SK-N-SH (cell line): ENCODE results near the gene TENT4A. TPM values are rescaled to one million over a fixed set of nuclear protein-coding genes. Genes with fewer than 3 reads are reported as not detected.

Experiments
- CTCF ChIA-PET: fragments of 300-600, 350-600 bp; formaldehyde crosslinking; extraction: SDS; loops from one replicate; lab custom pipeline; 2021; lab: Yijun Ruan, JAX
- POLR2A ChIA-PET: fragments of 350-600 bp; sonication (Branson Sonifier 250); formaldehyde crosslinking; extraction: SDS; loops from one replicate; lab custom pipeline; 2020; ENCODE audit warnings: antibody characterized with exemption, inconsistent platforms; lab: Yijun Ruan, JAX
- DNase-seq: peaks from one replicate; pipeline ENCODE4 v3.0.0; 2012
- H2AFZ ChIP-seq: fragments of 200-600 bp; sonication (generic); 2 replicates; pipeline ENCODE4 v1.8.1; 2016; ENCODE audit warnings: antibody characterized with exemption, mild to moderate bottlenecking, low read depth
- H3F3A ChIP-seq: fragments of 200-600 bp; sonication (generic); replicated peaks from 2 replicates; pipeline ENCODE3; 2016; ENCODE audit warnings: antibody characterized with exemption, mild to moderate bottlenecking; ENCODE audit not compliant: insufficient read depth
- H3K27ac ChIP-seq, 2 experiments: fragments of 200-500 bp in 1 of 2; fragments of 200-600 bp in 1 of 2; sonication (Bioruptor generic) in 1 of 2; sonication (generic), shearing (Covaris generic) in 1 of 2; 2 replicates each; pipeline versions ENCODE4 v1.5.1 to v1.6.1; 2014 to 2016; ENCODE audit warnings: low read depth in 2 of 2, inconsistent platforms in 1 of 2, low read length in 1 of 2, mild to moderate bottlenecking in 1 of 2, mixed read lengths in 1 of 2
- H3K27me3 ChIP-seq: fragments of 200-600 bp; sonication (generic), shearing (Covaris generic); 2 replicates; pipeline ENCODE4 v1.6.1; 2016; ENCODE audit warnings: mixed run types; ENCODE audit not compliant: insufficient read depth
- H3K36me3 ChIP-seq, 2 experiments: fragments of 200-500 bp in 1 of 2; fragments of 200-600 bp in 1 of 2; sonication (Bioruptor generic) in 1 of 2; sonication (generic) in 1 of 2; replicated peaks in 1 of 2; 2 replicates each; pipeline versions ENCODE3 to v1.5.1; 2014 to 2016; ENCODE audit warnings: low read length in 1 of 2, mild to moderate bottlenecking in 1 of 2; ENCODE audit not compliant: insufficient read depth in 2 of 2, control insufficient read depth in 1 of 2
- H3K4me1 ChIP-seq, 2 experiments: fragments of 200-500 bp in 1 of 2; fragments of 200-600 bp in 1 of 2; sonication (Bioruptor generic) in 1 of 2; sonication (generic), shearing (Covaris generic) in 1 of 2; 2 replicates each; pipeline versions ENCODE4 v1.5.1 to v1.6.1; 2014 to 2016; ENCODE audit warnings: low read depth in 1 of 2, low read length in 1 of 2, mixed run types in 1 of 2; ENCODE audit not compliant: insufficient read depth in 2 of 2, control insufficient read depth in 1 of 2
- H3K4me2 ChIP-seq: fragments of 200-600 bp; sonication (generic), shearing (Covaris generic); 2 replicates; pipeline ENCODE4 v1.6.1; 2017; ENCODE audit warnings: mixed run types
- H3K4me3 ChIP-seq, 2 experiments: fragments of 200-500 bp in 1 of 2; fragments of 200-600 bp in 1 of 2; sonication (Bioruptor generic) in 1 of 2; sonication (generic), shearing (Covaris generic) in 1 of 2; 2 replicates each; pipeline versions ENCODE4 v1.5.1 to v1.8.1; 2014 to 2016; ENCODE audit warnings: low read depth in 2 of 2, inconsistent platforms in 1 of 2, low read length in 1 of 2, mild to moderate bottlenecking in 1 of 2, mixed read lengths in 1 of 2, moderate library complexity in 1 of 2
- H3K79me2 ChIP-seq: fragments of 200-600 bp; sonication (generic); 2 replicates; pipeline ENCODE4 v1.8.1; 2017; ENCODE audit warnings: mild to moderate bottlenecking; ENCODE audit not compliant: insufficient read depth
- H3K9ac ChIP-seq: fragments of 200-600 bp; sonication (generic); 2 replicates; pipeline ENCODE4 v1.6.1; 2017; ENCODE audit warnings: mixed run types
- H3K9me2 ChIP-seq: fragments of 200-600 bp; sonication (generic); 2 replicates; pipeline ENCODE4 v1.6.1; 2017; ENCODE audit warnings: mixed run types
- H3K9me3 ChIP-seq: fragments of 200-600 bp; sonication (generic); 2 replicates; pipeline ENCODE4 v1.6.1; 2017; ENCODE audit warnings: mixed run types, mild to moderate bottlenecking, moderate library complexity
- H4K20me1 ChIP-seq: fragments of 200-600 bp; sonication (generic); 2 replicates; pipeline ENCODE4 v1.6.1; 2017; ENCODE audit warnings: mild to moderate bottlenecking, mixed run types; ENCODE audit not compliant: insufficient read depth
- ELF1 ChIP-seq: IDR thresholded peaks from 2 replicates; pipeline ENCODE4 v1.4.0; 2012
- FOSL2 ChIP-seq: IDR thresholded peaks from 2 replicates; pipeline ENCODE4 v1.4.0; 2012; ENCODE audit warnings: low read depth, mild to moderate bottlenecking, moderate library complexity, borderline replicate concordance
- FOXM1 ChIP-seq: IDR thresholded peaks from 2 replicates; pipeline ENCODE4 v1.4.0; 2012; ENCODE audit warnings: low read depth, mild to moderate bottlenecking
- MEF2A ChIP-seq: IDR thresholded peaks from 2 replicates; pipeline ENCODE4 v1.4.0; 2012; ENCODE audit warnings: low read depth, borderline replicate concordance
- MXI1 ChIP-seq: IDR thresholded peaks from 2 replicates; pipeline ENCODE4 v1.6.1; 2012; ENCODE audit warnings: mild to moderate bottlenecking, low read depth, low read length, improper control_type of control experiment
- NRF1 ChIP-seq: IDR thresholded peaks from 2 replicates; pipeline ENCODE4 v1.6.1; 2012; ENCODE audit warnings: low read depth, mild to moderate bottlenecking, low read length
- PBX3 ChIP-seq: IDR thresholded peaks from 2 replicates; pipeline ENCODE4; 2012
- REST ChIP-seq: IDR thresholded peaks from 2 replicates; pipeline ENCODE4 v1.6.1; 2012; ENCODE audit warnings: mild to moderate bottlenecking, low read depth, low read length, moderate library complexity
- RXRA ChIP-seq: IDR thresholded peaks from 2 replicates; pipeline ENCODE4 v1.4.0; 2012; ENCODE audit warnings: low read depth, mild to moderate bottlenecking, borderline replicate concordance
- SIN3A ChIP-seq: IDR thresholded peaks from 2 replicates; pipeline ENCODE4 v1.6.1; 2012; ENCODE audit warnings: low read depth, mild to moderate bottlenecking, low read length, moderate library complexity, borderline replicate concordance
- TAF1 ChIP-seq: IDR thresholded peaks from 2 replicates; pipeline ENCODE4 v1.6.1; 2012; ENCODE audit warnings: low read depth, mild to moderate bottlenecking, low read length, moderate library complexity, borderline replicate concordance
- TCF12 ChIP-seq: IDR thresholded peaks from 2 replicates; pipeline ENCODE4 v1.4.0; 2012
- WGBS: methylation state at CpG from one replicate; pipeline ENCODE4 v1.1.6; 2017; ENCODE audit warnings: low lambda C conversion rate; 5-methylcytosine and 5-hydroxymethylcytosine counted together
- polyA plus RNA-seq, 3 experiments: library from polyadenylated mRNA; depleted of rRNA; stranded (reverse); fragments of >200 nt; gene quantifications; 2 replicates each; pipeline ENCODE4 v1.2.3, GENCODE V29; 2012

Gene TENT4A
- polyA plus RNA-seq, 1 of the 3 experiments (the other 2 are of a cell fraction) = 6.0 TPM

GRCh38 chr5:6682239-6682638 lies 31.0 kb upstream of the TENT4A start:
- no peak for DNase-seq
- H3K9me3 ChIP-seq = no peaks in the 10 kb centered on the region
- H3K4me1 ChIP-seq = no peaks in the 10 kb centered on the region; a peak in 1 of 4 replicates
- H3K79me2 ChIP-seq = no peaks in the 10 kb centered on the region
- H3K4me3 ChIP-seq = no peak overlapping the region
- no peaks in the 10 kb centered on the region for H3K36me3 ChIP-seq
- no peaks in the 10 kb centered on the region for H4K20me1 ChIP-seq
- no peaks in the 10 kb centered on the region; the same call in 1 of the 2 replicates for H3K27me3 ChIP-seq
- 75% methylated on average over 11 of the region's 11 CpGs for WGBS
- H2AFZ ChIP-seq = no peak overlapping the region
- H3K9me2 ChIP-seq = no peaks in the 10 kb centered on the region
- TF ChIP-seq SIN3A = no peak
- ChIA-PET POLR2A (no interaction called here), CTCF (interaction anchor here (1.2 kb wide), 1 partner anchor 10 kb away, joined by 3 read pairs; no protein-coding TSS in a partner anchor)
- H3F3A ChIP-seq = no peaks in the 10 kb centered on the region
- H3K4me2 ChIP-seq = no peak overlapping the region
- no peak overlapping the region for H3K27ac ChIP-seq
- H3K9ac ChIP-seq = no peak overlapping the region

GRCh38 chr5:6683241-6683640 lies 30.0 kb upstream of the TENT4A start:
- Histone ChIP-seq H3K27ac (no peak overlapping the region), H4K20me1 (no peaks in the 10 kb centered on the region), H3K4me3 (no peak overlapping the region), H3K9me2 (no peaks in the 10 kb centered on the region), H2AFZ (no peak overlapping the region), H3K9ac (no peak overlapping the region), H3K36me3 (no peaks in the 10 kb centered on the region), H3K4me1 (no peaks in the 10 kb centered on the region; a peak in 1 of 4 replicates), H3K79me2 (no peaks in the 10 kb centered on the region), H3K4me2 (no peak overlapping the region), H3K27me3 (no peaks in the 10 kb centered on the region; the same call in 1 of the 2 replicates), H3F3A (no peaks in the 10 kb centered on the region), H3K9me3 (no peaks in the 10 kb centered on the region)
- POLR2A ChIA-PET = no interaction called here
- TF ChIP-seq REST = no peak
- no peak for TF ChIP-seq MXI1
- WGBS = 55% methylated on average over 8 of the region's 8 CpGs
- DNase-seq = no peak
- CTCF ChIA-PET = no interaction called here

GRCh38 chr5:6684075-6684474 lies 29.2 kb upstream of the TENT4A start:
- no peaks in the 10 kb centered on the region for H3K36me3 ChIP-seq
- no peaks in the 10 kb centered on the region for H3F3A ChIP-seq
- H3K4me2 ChIP-seq = no peak overlapping the region
- DNase-seq = no peak
- ChIA-PET POLR2A (no interaction called here), CTCF (no interaction called here)
- no peak overlapping the region for H2AFZ ChIP-seq
- H3K9me2 ChIP-seq = no peaks in the 10 kb centered on the region
- 84% methylated on average over 4 of the region's 4 CpGs for WGBS
- H3K4me3 ChIP-seq = no peak overlapping the region
- H3K4me1 ChIP-seq = no peaks in the 10 kb centered on the region; a peak in 1 of 4 replicates
- no peaks in the 10 kb centered on the region for H3K9me3 ChIP-seq
- no peaks in the 10 kb centered on the region for H4K20me1 ChIP-seq
- H3K79me2 ChIP-seq = no peaks in the 10 kb centered on the region
- no peak overlapping the region for H3K27ac ChIP-seq
- H3K9ac ChIP-seq = no peak overlapping the region
- no peaks in the 10 kb centered on the region; the same call in 1 of the 2 replicates for H3K27me3 ChIP-seq
- TF ChIP-seq FOXM1 (no peak), FOSL2 (no peak), TCF12 (no peak), RXRA (no peak), ELF1 (no peak), PBX3 (no peak), TAF1 (no peak), MEF2A (no peak), NRF1 (no peak)
